ENCODE results near the gene LAMA3. TPM values are rescaled to one million over a fixed set of nuclear protein-coding genes. Genes with fewer than 3 reads are reported as not detected.

LAMA3 gene
- total RNA-seq, 1 donor from 2014 or later: 0.47 TPM

GRCh38 chr18:23793985-23794867 is 105.0 kb downstream of the LAMA3 start:
- Mint-ChIP-seq H3K36me3 (no peaks in the 10 kb centered on the region), H3K9me3 (peaks cover 5% of the 10 kb centered on the region), H3K27ac (no peak overlapping the region), H3K4me1 (peaks cover 3% of the 10 kb centered on the region), H3K27me3 (ENCODE audit: insufficient read depth, low read depth) (no peaks in the 10 kb centered on the region), H3K4me3 (no peak overlapping the region)
- Histone ChIP-seq H3K9me3 (ENCODE audit: low read depth) (no peaks in the 10 kb centered on the region), H3K27ac (no peak overlapping the region), H3K79me2 (ENCODE audit: low read depth) (no peaks in the 10 kb centered on the region), H4K20me1 (ENCODE audit: low read depth) (no peaks in the 10 kb centered on the region), H3K36me3 (no peaks in the 10 kb centered on the region), H3F3A (ENCODE audit: low read depth) (no peaks in the 10 kb centered on the region), H3K4me1 (no peaks in the 10 kb centered on the region), H3K4me2 (no peak overlapping the region), H3K9ac (no peak overlapping the region), H2AFZ (replicated peaks) (peak overlapping the region; percentile 9), H3K27me3 (no peaks in the 10 kb centered on the region), H3K4me3 (no peak overlapping the region)
- no peak for TF ChIP-seq CTCF (IDR thresholded peaks at IDR 0.05)
- no peak for TF ChIP-seq EZH2phosphoT487 (IDR thresholded peaks at IDR 0.05)
- no peak for TF ChIP-seq EZH2 (IDR thresholded peaks at IDR 0.05)
- no peak for DNase-seq (ENCODE audit: low spot score)

GRCh38 chr18:23798249-23798648 is 109.0 kb downstream of the LAMA3 start:
- Histone ChIP-seq H3K4me2 (no peak overlapping the region), H3K9me3 (ENCODE audit: low read depth) (no peaks in the 10 kb centered on the region), H3K27ac (no peak overlapping the region), H3K4me1 (no peaks in the 10 kb centered on the region), H3F3A (ENCODE audit: low read depth) (no peaks in the 10 kb centered on the region), H4K20me1 (ENCODE audit: low read depth) (no peaks in the 10 kb centered on the region), H3K79me2 (ENCODE audit: low read depth) (no peaks in the 10 kb centered on the region), H3K4me3 (no peak overlapping the region), H3K9ac (no peak overlapping the region), H2AFZ (replicated peaks) (no peak overlapping the region), H3K36me3 (no peaks in the 10 kb centered on the region), H3K27me3 (no peaks in the 10 kb centered on the region)
- no peak for DNase-seq (ENCODE audit: low spot score)
- TF ChIP-seq CTCF (IDR thresholded peaks at IDR 0.05) (no peak), EZH2phosphoT487 (IDR thresholded peaks at IDR 0.05) (no peak), EZH2 (IDR thresholded peaks at IDR 0.05) (no peak)
- peaks cover 3% of the 10 kb centered on the region for H3K4me1 Mint-ChIP-seq
- H3K9me3 Mint-ChIP-seq: no peaks in the 10 kb centered on the region
- no peaks in the 10 kb centered on the region for H3K36me3 Mint-ChIP-seq
- no peak overlapping the region for H3K27ac Mint-ChIP-seq
- H3K27me3 Mint-ChIP-seq (ENCODE audit: insufficient read depth, low read depth): peaks cover 2% of the 10 kb centered on the region
- H3K4me3 Mint-ChIP-seq: no peak overlapping the region

GRCh38 chr18:23798824-23799223 is 109.6 kb downstream of the LAMA3 start:
- TF ChIP-seq EZH2 (IDR thresholded peaks at IDR 0.05): no peak
- no peak for TF ChIP-seq CTCF (IDR thresholded peaks at IDR 0.05)
- no peak for TF ChIP-seq EZH2phosphoT487 (IDR thresholded peaks at IDR 0.05)
- no peak overlapping the region for H3K4me3 ChIP-seq
- no peaks in the 10 kb centered on the region for H3K36me3 ChIP-seq
- no peaks in the 10 kb centered on the region for H3K79me2 ChIP-seq (ENCODE audit: low read depth)
- H3K9ac ChIP-seq: no peak overlapping the region
- H3K27ac ChIP-seq: no peak overlapping the region
- no peaks in the 10 kb centered on the region for H4K20me1 ChIP-seq (ENCODE audit: low read depth)
- DNase-seq (ENCODE audit: low spot score): no peak
- no peaks in the 10 kb centered on the region for H3K27me3 ChIP-seq
- no peaks in the 10 kb centered on the region for H3K4me1 ChIP-seq
- Mint-ChIP-seq H3K4me3 (no peak overlapping the region), H3K4me1 (peaks cover 3% of the 10 kb centered on the region), H3K27me3 (ENCODE audit: insufficient read depth, low read depth) (peaks cover 2% of the 10 kb centered on the region), H3K27ac (no peak overlapping the region), H3K36me3 (no peaks in the 10 kb centered on the region), H3K9me3 (no peaks in the 10 kb centered on the region)
- no peak overlapping the region for H2AFZ ChIP-seq (replicated peaks)
- no peaks in the 10 kb centered on the region for H3F3A ChIP-seq (ENCODE audit: low read depth)
- H3K4me2 ChIP-seq: no peak overlapping the region
- H3K9me3 ChIP-seq (ENCODE audit: low read depth): no peaks in the 10 kb centered on the region

All from neural progenitor cell (in vitro differentiated cells).